ENCODE measurements around the gene OTULINL. TPM values are rescaled to one million over a fixed set of nuclear protein-coding genes. Genes with fewer than 3 reads are reported as not detected.

OTULINL gene
- total RNA-seq, 1 experiment from 2014 or later: 54.6 TPM

DNA sequence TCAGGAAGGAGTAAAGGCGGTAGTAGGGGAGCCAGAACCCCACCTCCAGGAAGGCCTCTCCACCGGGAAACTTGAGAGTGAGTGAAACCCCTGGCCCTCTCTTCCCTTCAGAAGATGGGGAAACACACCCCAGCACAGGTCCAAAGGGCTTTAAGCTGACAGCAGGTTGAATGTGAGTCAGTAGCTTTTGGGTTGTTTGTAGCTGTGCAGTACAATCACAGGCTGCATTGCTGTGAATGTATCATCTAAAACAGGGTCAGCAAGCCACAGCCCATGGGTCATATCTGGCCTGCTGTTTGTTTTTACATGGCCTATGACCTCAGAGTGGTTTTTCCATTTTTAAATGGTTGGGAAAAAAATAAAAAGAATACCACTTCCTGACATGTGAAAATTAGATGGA, 10.0 kb downstream of the OTULINL start:
- H3K9ac ChIP-seq (ENCODE audit: low read length): no peak overlapping the region
- H3K4me1 ChIP-seq (ENCODE audit: insufficient read depth, low read length): peaks cover 26% of the 10 kb centered on the region
- peak overlapping the region; percentile 41 for H3K27ac ChIP-seq (ENCODE audit: low read length)
- ChIA-PET CTCF (no interaction called here), POLR2A (ENCODE audit: unreplicated experiment) (interaction anchor here (0.5 kb wide), 1 partner anchor 77 kb away, joined by 6 read pairs; no protein-coding TSS in a partner anchor)
- peak; percentile 41 for DNase-seq
- no peaks in the 10 kb centered on the region for H3F3A ChIP-seq (ENCODE audit: low read length, unreplicated experiment)
- no peak overlapping the region for H2AFZ ChIP-seq (ENCODE audit: low read length)
- H3K9me3 ChIP-seq (ENCODE audit: low read length): no peaks in the 10 kb centered on the region
- TF ChIP-seq EZH2 (IDR thresholded peaks at IDR 0.05; ENCODE audit: low read length, unreplicated experiment) (no peak), EZH2phosphoT487 (IDR thresholded peaks at IDR 0.05; ENCODE audit: borderline replicate concordance, low read length) (no peak)
- TF ChIP-seq, protein P1, sequence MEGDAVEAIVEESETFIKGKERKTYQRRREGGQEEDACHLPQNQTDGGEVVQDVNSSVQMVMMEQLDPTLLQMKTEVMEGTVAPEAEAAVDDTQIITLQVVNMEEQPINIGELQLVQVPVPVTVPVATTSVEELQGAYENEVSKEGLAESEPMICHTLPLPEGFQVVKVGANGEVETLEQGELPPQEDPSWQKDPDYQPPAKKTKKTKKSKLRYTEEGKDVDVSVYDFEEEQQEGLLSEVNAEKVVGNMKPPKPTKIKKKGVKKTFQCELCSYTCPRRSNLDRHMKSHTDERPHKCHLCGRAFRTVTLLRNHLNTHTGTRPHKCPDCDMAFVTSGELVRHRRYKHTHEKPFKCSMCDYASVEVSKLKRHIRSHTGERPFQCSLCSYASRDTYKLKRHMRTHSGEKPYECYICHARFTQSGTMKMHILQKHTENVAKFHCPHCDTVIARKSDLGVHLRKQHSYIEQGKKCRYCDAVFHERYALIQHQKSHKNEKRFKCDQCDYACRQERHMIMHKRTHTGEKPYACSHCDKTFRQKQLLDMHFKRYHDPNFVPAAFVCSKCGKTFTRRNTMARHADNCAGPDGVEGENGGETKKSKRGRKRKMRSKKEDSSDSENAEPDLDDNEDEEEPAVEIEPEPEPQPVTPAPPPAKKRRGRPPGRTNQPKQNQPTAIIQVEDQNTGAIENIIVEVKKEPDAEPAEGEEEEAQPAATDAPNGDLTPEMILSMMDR (conservative IDR thresholded peaks at IDR 0.05; ENCODE audit: low read depth, low read length): no peak
- H3K4me3 ChIP-seq (ENCODE audit: low read length): no peak overlapping the region
- H3K36me3 ChIP-seq (ENCODE audit: low read depth, low read length): peaks cover 12% of the 10 kb centered on the region
- H3K27me3 ChIP-seq (ENCODE audit: low read length): no peaks in the 10 kb centered on the region
- intact Hi-C loops (cut with micrococcal nuclease): no loop called here
- BruUV-seq (replicated peaks): no TSS peak
- no peak overlapping the region for H3K4me2 ChIP-seq (ENCODE audit: low read length)
- ATAC-seq: peak; percentile 73
- H4K20me1 ChIP-seq (ENCODE audit: low read length): peaks cover 87% of the 10 kb centered on the region
- peaks cover 100% of the 10 kb centered on the region for H3K79me2 ChIP-seq (ENCODE audit: low read length)
- H3K9me2 ChIP-seq (replicated peaks; ENCODE audit: low read length): no peaks in the 10 kb centered on the region

DNA sequence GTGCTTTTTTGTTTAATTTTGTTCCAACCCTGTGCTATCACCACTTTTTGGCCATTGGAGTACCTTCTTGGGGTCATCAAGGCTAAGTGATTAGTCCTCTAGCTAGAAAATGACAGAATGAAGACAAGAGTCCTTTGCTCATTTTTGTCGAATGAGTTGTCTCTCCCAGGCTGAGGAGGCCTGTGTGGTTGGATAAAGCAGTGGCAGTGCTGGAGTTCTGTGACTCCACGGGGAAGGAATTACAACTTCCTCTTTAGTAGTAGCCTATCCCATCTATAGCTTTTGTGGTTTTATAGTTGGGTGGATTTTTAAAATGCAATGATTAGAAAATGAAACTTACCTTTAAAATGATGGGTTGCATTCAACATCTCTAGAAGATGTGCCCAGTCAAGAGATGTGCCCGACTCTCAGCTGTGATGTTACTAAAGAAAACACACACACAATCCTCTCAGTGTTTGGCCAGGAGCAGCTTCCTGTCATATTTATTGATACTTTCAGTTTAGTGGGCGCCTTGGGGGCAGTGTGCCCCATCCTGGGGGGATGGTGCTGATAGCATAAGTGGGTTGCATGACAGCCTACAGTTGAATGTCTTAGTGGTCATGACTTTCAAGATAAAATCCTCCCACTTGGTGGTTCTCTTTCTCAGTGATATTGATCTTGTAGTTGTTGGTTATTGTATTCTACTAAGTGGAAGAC, 11.9 kb downstream of the OTULINL start:
- CTCF ChIA-PET: no interaction called here
- TF ChIP-seq, protein P1 (conservative IDR thresholded peaks at IDR 0.05; ENCODE audit: low read depth, low read length): no peak
- TF ChIP-seq EZH2phosphoT487 (IDR thresholded peaks at IDR 0.05; ENCODE audit: borderline replicate concordance, low read length) (no peak), EZH2 (IDR thresholded peaks at IDR 0.05; ENCODE audit: low read length, unreplicated experiment) (no peak)
- H3K4me2 ChIP-seq (ENCODE audit: low read length): no peak overlapping the region

DNA sequence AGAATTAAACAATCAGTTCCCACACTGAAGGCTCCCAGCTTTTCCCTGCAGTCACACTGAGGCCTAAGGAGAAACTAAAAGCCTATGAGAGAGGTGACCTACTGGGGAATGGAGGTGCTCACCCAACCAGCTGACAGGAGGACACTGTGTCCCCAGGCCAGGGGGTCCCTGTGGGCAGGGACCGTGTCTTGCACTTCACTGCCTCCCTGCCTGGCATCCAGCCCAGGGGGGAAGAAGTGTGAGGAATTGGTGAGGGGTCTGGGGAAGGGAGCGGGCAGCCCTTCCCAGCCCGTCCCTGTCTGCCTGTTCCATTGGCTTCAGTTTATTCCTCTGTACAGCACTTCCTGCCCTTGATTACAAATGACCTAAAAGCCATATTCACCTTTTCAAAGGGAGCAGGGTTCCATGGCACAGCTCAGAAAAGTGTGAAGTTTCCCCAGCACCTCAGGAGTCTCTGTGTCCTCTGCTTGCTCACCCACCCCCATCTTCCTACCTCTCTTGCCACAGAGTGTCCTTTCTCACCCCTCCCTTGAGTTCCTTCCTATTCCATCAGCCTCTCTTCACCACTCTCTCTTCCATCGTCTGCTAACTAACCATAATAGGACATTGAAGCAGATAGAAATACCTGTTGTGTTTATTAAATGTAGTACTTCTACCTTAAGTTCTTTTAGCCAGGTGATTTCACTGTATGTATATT, 12.9 kb downstream of the OTULINL start:
- no TSS peak for BruUV-seq (replicated peaks)
- ATAC-seq: no peak
- H3K9me3 ChIP-seq (ENCODE audit: low read length): no peaks in the 10 kb centered on the region
- no peak for DNase-seq
- intact Hi-C loops (cut with micrococcal nuclease): no loop called here
- H3K4me3 ChIP-seq (ENCODE audit: low read length): no peak overlapping the region
- H3K9me2 ChIP-seq (replicated peaks; ENCODE audit: low read length): no peaks in the 10 kb centered on the region
- no peak overlapping the region for H3K27ac ChIP-seq (ENCODE audit: low read length)
- H3K36me3 ChIP-seq (ENCODE audit: low read depth, low read length): peaks cover 23% of the 10 kb centered on the region
- H2AFZ ChIP-seq (ENCODE audit: low read length): no peak overlapping the region
- H4K20me1 ChIP-seq (ENCODE audit: low read length): peaks cover 79% of the 10 kb centered on the region
- no peaks in the 10 kb centered on the region for H3K27me3 ChIP-seq (ENCODE audit: low read length)
- ChIA-PET POLR2A (ENCODE audit: unreplicated experiment) (no interaction called here), CTCF (no interaction called here)
- H3K4me1 ChIP-seq (ENCODE audit: insufficient read depth, low read length): peaks cover 26% of the 10 kb centered on the region
- no peaks in the 10 kb centered on the region for H3F3A ChIP-seq (ENCODE audit: low read length, unreplicated experiment)
- peaks cover 100% of the 10 kb centered on the region for H3K79me2 ChIP-seq (ENCODE audit: low read length)
- no peak overlapping the region for H3K9ac ChIP-seq (ENCODE audit: low read length)
- no peak for TF ChIP-seq EZH2 (IDR thresholded peaks at IDR 0.05; ENCODE audit: low read length, unreplicated experiment)
- TF ChIP-seq EZH2phosphoT487 (IDR thresholded peaks at IDR 0.05; ENCODE audit: borderline replicate concordance, low read length): no peak
- TF ChIP-seq, protein P1 (conservative IDR thresholded peaks at IDR 0.05; ENCODE audit: low read depth, low read length): no peak
- no peak overlapping the region for H3K4me2 ChIP-seq (ENCODE audit: low read length)

More for the DNA sequence above, 11.9 kb downstream of the OTULINL start:
- no peak for DNase-seq
- Histone ChIP-seq H3K27ac (ENCODE audit: low read length) (no peak overlapping the region), H3K9me3 (ENCODE audit: low read length) (no peaks in the 10 kb centered on the region), H2AFZ (ENCODE audit: low read length) (no peak overlapping the region), H3K36me3 (ENCODE audit: low read depth, low read length) (peaks cover 21% of the 10 kb centered on the region), H4K20me1 (ENCODE audit: low read length) (peaks cover 85% of the 10 kb centered on the region), H3K79me2 (ENCODE audit: low read length) (peaks cover 100% of the 10 kb centered on the region), H3K27me3 (ENCODE audit: low read length) (no peaks in the 10 kb centered on the region), H3K9ac (ENCODE audit: low read length) (no peak overlapping the region), H3K4me1 (ENCODE audit: insufficient read depth, low read length) (peaks cover 26% of the 10 kb centered on the region), H3K4me3 (ENCODE audit: low read length) (no peak overlapping the region), H3F3A (ENCODE audit: low read length, unreplicated experiment) (no peaks in the 10 kb centered on the region), H3K9me2 (replicated peaks; ENCODE audit: low read length) (no peaks in the 10 kb centered on the region)
- POLR2A ChIA-PET (ENCODE audit: unreplicated experiment): no interaction called here
- intact Hi-C loops (cut with micrococcal nuclease): no loop called here
- BruUV-seq (replicated peaks): no TSS peak
- ATAC-seq: no peak
